IPS-15b (cell line): ENCODE results near the gene MLLT1.

Source experiments
- H3K27me3 ChIP-seq: one replicate; pipeline ENCODE4 v1.6.1; 2013; ENCODE audit warnings: low read length; ENCODE audit not compliant: control insufficient read depth, insufficient read depth
- H3K36me3 ChIP-seq: one replicate; pipeline ENCODE4 v1.6.1; 2013; ENCODE audit warnings: low read length; ENCODE audit not compliant: control insufficient read depth, insufficient read depth
- H3K4me1 ChIP-seq: one replicate; pipeline ENCODE4 v1.6.1; 2013; ENCODE audit warnings: mild to moderate bottlenecking, low read length; ENCODE audit not compliant: control insufficient read depth, insufficient read depth
- H3K4me3 ChIP-seq: one replicate; pipeline ENCODE4 v1.5.1; 2013; ENCODE audit warnings: low read depth, low read length
- H3K9ac ChIP-seq: one replicate; pipeline ENCODE4 v1.6.1; 2013; ENCODE audit warnings: low read depth, mild to moderate bottlenecking, low read length
- H3K9me3 ChIP-seq: one replicate; pipeline ENCODE4 v1.6.1; 2013; ENCODE audit warnings: mild to moderate bottlenecking, low read length; ENCODE audit not compliant: control insufficient read depth, insufficient read depth

Gene MLLT1

DNA sequence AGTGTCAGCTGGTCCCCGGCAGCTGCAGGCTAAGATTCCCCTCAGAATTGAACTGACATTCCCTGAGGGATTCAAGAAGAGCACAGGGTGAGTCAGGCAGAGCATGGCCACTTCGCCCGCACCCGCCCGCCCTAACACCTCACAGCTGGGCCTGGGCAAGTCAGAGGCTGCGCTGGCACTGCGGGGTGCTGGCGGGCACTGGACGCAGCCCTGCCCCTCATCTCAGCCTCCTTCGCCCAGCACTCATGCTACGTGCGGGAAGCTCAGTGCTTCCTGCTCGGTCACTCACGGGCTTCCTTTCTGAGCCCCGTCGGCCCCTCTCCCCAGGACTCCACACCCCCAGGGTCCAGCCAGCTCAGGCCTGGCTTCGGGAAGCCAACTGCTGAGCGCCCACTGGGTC, 56.9 kb downstream of the MLLT1 start:
- Histone ChIP-seq H3K9ac (no peak overlapping the region), H3K27me3 (no peaks in the 10 kb centered on the region), H3K9me3 (no peaks in the 10 kb centered on the region), H3K4me3 (no peak overlapping the region), H3K36me3 (peaks cover 50% of the 10 kb centered on the region), H3K4me1 (no peaks in the 10 kb centered on the region)

- Histone ChIP-seq H3K9ac (no peak overlapping the region), H3K36me3 (peaks cover 51% of the 10 kb centered on the region)
These were observed 57.7 kb downstream of the MLLT1 start for GRCh38 chr19:6221878-6222746.

DNA sequence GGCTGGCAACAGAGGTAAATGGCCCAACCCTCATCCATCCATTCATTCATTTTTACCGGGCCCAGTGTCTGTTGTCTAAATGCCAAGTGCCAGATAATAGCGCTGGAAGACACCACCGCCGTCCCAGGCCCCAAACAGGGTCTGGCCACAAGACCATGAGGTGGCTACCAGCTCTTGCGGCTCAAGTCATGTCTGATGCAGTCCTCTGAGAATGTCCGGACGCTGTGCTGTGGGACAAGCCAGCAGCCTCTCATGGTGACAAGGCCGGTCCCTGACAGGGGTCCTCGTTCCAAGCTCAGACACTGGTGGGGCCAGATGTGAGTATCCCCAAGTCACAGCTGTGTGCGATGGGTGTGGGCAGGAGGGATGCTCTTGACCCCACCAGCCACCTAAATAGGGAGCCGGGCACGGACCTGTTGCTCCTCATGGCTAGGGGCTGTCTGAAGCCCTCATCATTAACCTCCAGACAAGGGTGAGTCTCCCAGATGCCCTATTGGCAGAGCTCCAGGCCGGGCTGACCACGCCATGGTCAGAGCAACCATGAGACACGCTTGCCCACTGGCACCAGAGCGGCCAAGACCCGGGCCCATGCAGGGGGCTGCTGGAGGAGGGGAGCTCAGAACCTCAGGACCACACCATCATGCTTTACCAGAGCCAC, 58.4 kb downstream of the MLLT1 start:
- Histone ChIP-seq H3K4me1 (no peaks in the 10 kb centered on the region), H3K4me3 (no peak overlapping the region), H3K9me3 (no peaks in the 10 kb centered on the region), H3K27me3 (no peaks in the 10 kb centered on the region), H3K36me3 (peaks cover 43% of the 10 kb centered on the region), H3K9ac (no peak overlapping the region)

More at GRCh38 chr19:6221878-6222746, 57.7 kb downstream of the MLLT1 start:
- H3K4me1 ChIP-seq = no peaks in the 10 kb centered on the region
- H3K9me3 ChIP-seq = no peaks in the 10 kb centered on the region
- no peak overlapping the region for H3K4me3 ChIP-seq
- no peaks in the 10 kb centered on the region for H3K27me3 ChIP-seq

DNA sequence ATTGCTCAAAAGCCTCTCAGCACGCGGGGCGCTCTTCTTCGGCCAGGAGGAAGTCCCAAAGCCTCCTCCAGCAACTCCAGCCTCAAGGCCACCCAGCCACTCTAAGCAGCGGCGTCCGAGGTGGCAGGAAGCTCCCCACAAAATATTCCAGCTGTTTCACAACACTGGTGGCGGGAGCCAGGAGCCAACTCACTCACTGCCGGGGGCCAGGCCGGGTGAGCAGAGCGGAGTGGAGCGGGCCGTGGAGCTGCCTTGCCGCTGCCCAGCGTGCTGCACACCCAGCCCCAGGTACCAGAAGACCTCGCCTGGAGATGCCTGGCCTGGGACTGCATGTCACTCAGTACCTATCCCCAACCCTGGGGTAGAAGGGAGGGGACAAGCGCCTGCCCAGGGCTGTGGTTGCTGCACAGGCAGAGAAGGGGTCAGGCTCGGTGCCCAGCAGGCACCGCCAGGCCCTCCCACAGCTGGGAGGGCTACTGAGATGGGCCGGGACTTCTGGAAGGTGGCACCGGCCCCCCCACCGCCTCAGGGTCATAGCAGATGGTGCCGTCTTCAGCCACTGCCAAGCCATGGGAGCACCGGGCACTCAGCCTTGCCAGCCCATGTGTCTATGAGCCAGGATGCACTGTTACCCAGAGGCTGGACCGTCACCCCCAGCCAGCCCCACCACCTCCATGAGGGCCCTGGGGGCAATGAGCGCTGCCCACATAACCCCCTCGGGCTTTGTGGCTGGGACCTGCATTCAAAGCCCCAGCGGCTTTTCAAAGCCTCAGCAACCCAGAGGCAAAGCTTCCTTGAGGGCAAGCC, 59.2 kb downstream of the MLLT1 start:
- Histone ChIP-seq H3K4me1 (no peaks in the 10 kb centered on the region), H3K9ac (no peak overlapping the region), H3K4me3 (no peak overlapping the region), H3K9me3 (no peaks in the 10 kb centered on the region), H3K27me3 (no peaks in the 10 kb centered on the region), H3K36me3 (peaks cover 41% of the 10 kb centered on the region)

- H3K9me3 ChIP-seq = no peaks in the 10 kb centered on the region
- H3K4me3 ChIP-seq = no peak overlapping the region
- H3K4me1 ChIP-seq = no peaks in the 10 kb centered on the region
- no peak overlapping the region for H3K9ac ChIP-seq
- H3K36me3 ChIP-seq = peaks cover 39% of the 10 kb centered on the region
- no peaks in the 10 kb centered on the region for H3K27me3 ChIP-seq
These were observed 60.0 kb downstream of the MLLT1 start for GRCh38 chr19:6219586-6220290.

- no peaks in the 10 kb centered on the region for H3K27me3 ChIP-seq
- H3K36me3 ChIP-seq = peaks cover 37% of the 10 kb centered on the region
- no peak overlapping the region for H3K9ac ChIP-seq
- H3K4me3 ChIP-seq = no peak overlapping the region
- no peaks in the 10 kb centered on the region for H3K9me3 ChIP-seq
- no peaks in the 10 kb centered on the region for H3K4me1 ChIP-seq
These were observed 60.6 kb downstream of the MLLT1 start for GRCh38 chr19:6219147-6219525.

GRCh38 chr19:6218491-6219146, 61.2 kb downstream of the MLLT1 start:
- H3K9me3 ChIP-seq = no peaks in the 10 kb centered on the region
- H3K4me1 ChIP-seq = no peaks in the 10 kb centered on the region
- H3K27me3 ChIP-seq = no peaks in the 10 kb centered on the region
- H3K9ac ChIP-seq = no peak overlapping the region
- peaks cover 33% of the 10 kb centered on the region for H3K36me3 ChIP-seq
- H3K4me3 ChIP-seq = no peak overlapping the region

DNA sequence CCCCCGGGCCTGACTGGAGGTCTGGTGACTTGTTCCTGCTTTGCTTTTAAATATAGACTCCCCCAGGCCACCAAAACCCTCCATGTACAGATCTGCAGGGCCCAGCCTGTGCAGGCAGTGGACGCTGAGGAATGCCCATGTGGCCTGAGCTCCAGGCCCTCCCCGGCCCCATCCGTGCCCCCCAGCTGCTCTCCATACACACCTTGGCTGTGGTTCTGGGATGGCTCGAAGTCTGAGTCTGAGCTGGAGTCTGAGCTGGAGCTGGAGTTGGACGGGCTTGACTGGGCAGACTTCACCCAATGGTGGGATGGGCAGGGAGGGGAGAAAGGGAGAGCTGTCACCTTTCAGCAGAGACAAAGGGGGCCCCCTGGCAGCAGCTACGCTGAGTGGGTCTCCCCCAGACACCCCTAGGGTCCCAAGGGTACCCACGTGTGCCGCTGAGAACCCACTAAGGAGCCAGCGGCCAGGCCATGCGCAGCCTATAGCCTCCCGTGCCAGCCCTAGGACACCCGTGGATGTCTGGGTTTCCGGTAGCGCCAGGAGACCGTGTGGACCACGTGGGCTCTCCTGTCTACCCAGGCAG, 61.9 kb downstream of the MLLT1 start:
- no peaks in the 10 kb centered on the region for H3K9me3 ChIP-seq
- H3K27me3 ChIP-seq = no peaks in the 10 kb centered on the region
- no peaks in the 10 kb centered on the region for H3K4me1 ChIP-seq
- H3K4me3 ChIP-seq = no peak overlapping the region
- H3K9ac ChIP-seq = peak overlapping the region; percentile 37
- peaks cover 34% of the 10 kb centered on the region for H3K36me3 ChIP-seq

- Histone ChIP-seq H3K9me3 (no peaks in the 10 kb centered on the region), H3K4me3 (no peak overlapping the region), H3K36me3 (peaks cover 38% of the 10 kb centered on the region), H3K9ac (peak overlapping the region; percentile 37), H3K4me1 (no peaks in the 10 kb centered on the region), H3K27me3 (no peaks in the 10 kb centered on the region)
These were observed 62.6 kb downstream of the MLLT1 start for GRCh38 chr19:6216996-6217751.

DNA sequence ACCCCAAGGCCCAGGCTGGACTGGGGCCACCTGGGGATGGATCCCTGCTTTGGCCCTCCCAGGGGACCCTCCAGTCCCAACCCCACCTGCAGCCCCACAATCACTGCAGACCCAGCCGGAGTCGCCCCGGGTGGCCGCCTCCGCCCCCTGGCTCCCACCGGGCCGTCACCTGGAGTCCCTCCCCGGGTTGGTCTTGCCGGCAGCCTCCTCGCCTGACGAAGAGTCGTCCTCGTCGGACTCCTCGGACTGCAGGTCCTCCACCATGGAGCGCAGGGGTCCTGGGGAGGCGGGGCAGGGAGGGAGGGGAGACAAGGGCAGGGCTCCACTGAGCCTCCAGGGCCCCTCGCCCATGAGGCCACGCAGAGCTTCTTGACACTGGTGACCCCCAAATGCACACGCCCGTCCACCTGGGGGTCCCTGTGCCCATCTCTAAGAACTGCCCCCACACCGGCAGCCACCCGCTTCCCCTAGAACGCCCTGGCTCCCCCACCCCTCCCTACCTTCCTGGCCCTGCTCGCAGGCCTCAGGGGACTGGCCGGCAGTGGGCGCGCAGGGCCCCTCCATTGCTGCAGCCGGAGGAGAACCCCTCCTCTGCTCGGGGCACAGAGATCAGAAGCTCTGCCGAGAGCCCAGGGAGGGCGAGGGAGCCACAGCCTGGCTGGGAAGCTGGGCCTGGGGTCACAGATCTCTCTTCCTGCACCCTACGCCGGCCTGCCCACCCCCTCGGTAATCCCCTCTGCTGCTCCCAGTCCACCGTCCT, 63.4 kb downstream of the MLLT1 start:
- no peak overlapping the region for H3K4me3 ChIP-seq
- no peaks in the 10 kb centered on the region for H3K27me3 ChIP-seq
- H3K4me1 ChIP-seq = no peaks in the 10 kb centered on the region
- H3K9ac ChIP-seq = no peak overlapping the region
- H3K9me3 ChIP-seq = no peaks in the 10 kb centered on the region
- peaks cover 32% of the 10 kb centered on the region for H3K36me3 ChIP-seq
